ENCODE results near the gene FAM171A2.

DNA sequence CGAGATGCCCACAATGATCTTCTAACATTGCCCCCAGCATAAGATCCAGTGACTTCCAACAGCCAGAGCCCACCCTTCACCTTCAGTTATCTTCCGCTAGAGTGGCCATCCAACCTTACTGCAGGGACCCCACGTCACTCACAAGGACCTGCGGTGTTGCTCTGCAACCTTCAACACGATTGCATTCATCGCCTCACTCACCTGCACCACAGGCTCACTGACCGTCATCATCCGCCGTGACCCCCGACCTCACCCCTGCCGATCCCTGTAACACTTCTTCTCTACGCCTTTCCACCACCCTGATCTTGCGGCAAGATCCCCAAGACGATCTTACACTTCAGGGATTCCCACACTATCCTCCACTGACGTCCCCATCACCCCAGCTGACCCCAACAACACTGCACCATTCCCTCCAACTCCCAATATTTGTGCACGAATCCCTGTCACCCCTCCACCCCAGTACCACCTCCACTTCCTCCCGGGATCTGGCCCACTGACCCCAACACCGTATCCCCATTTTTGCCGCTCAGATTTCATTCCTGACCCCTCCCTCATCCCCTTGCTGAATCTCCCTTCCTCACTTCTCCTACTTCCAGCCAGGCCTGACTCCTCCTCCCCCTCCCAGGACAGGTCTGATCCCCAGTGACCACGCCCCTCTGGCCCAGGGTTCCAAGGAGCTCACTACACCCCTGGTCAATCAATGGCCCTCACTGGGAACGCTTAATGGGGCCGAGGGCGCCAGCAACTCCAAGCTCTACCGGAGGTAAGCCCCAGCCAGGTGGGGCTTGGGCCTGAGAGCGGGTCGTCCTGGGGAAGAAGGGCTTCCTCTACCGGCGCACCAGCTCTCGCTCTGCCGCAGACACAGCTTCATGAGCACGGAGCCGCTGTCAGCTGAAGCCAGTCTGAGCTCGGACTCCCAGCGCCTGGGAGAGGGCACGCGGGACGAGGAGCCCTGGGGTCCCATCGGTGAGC is 47.6 kb downstream of the FAM171A2 start:
- TF ChIP-seq, protein P1, sequence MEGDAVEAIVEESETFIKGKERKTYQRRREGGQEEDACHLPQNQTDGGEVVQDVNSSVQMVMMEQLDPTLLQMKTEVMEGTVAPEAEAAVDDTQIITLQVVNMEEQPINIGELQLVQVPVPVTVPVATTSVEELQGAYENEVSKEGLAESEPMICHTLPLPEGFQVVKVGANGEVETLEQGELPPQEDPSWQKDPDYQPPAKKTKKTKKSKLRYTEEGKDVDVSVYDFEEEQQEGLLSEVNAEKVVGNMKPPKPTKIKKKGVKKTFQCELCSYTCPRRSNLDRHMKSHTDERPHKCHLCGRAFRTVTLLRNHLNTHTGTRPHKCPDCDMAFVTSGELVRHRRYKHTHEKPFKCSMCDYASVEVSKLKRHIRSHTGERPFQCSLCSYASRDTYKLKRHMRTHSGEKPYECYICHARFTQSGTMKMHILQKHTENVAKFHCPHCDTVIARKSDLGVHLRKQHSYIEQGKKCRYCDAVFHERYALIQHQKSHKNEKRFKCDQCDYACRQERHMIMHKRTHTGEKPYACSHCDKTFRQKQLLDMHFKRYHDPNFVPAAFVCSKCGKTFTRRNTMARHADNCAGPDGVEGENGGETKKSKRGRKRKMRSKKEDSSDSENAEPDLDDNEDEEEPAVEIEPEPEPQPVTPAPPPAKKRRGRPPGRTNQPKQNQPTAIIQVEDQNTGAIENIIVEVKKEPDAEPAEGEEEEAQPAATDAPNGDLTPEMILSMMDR (IDR thresholded peaks at IDR 0.05) = no peak
- TF ChIP-seq POLR2A (IDR thresholded peaks at IDR 0.05) = no peak
- TF ChIP-seq EP300 (IDR thresholded peaks at IDR 0.05) = no peak

All from tibial nerve (tissue), 4 donors.